ENCODE results near the gene C6orf120.
"Not testable (repeated sequence)": the region's sequence is repeated elsewhere in the genome, so short reads cannot be mapped to it uniquely, and the experiment has no call there.

Gene C6orf120

GRCh38 chr6:169685860-169686259, 16.1 kb upstream of the C6orf120 start:
- DNase-seq = peak; percentile 8

DNA sequence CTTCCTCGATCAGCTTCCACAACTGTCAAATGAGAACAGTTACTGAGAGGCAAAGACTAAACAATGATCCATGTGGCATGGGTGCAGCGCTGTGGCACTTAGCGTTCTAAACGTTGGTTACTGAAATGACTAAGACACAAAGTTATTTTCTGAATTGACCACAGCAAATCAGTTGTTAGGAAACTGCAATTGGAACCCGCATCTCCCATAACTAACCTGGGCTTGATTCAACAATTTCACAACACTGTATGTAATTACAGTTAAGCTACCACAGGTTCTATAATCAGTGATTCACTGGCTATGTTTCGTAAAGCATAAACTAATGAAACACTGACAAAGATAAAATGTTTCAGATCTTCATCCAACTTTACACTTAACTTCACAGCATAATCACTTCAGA, 12.6 kb upstream of the C6orf120 start:
- DNase-seq = no peak

DNA sequence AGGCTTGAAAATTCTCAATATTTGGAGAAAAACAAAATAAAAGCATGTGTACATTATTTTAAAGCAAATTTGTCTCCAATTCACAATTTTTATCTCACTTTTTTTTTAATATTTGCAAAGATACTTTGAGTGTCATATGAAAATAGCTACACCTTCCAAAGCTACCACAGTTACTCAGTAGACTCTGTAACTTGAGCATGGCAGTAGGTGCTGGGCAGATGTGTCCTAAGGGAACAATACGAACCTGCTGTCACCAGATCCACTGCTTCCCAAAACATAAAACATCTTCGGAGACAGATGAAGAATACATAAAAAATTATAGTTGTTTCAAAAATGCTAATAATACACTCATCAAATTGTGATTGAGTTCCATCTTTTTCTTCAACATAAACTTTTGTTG, 10.7 kb upstream of the C6orf120 start:
- DNase-seq = no peak

GRCh38 chr6:169692516-169692915, 9.4 kb upstream of the C6orf120 start:
- no peak for DNase-seq

DNA sequence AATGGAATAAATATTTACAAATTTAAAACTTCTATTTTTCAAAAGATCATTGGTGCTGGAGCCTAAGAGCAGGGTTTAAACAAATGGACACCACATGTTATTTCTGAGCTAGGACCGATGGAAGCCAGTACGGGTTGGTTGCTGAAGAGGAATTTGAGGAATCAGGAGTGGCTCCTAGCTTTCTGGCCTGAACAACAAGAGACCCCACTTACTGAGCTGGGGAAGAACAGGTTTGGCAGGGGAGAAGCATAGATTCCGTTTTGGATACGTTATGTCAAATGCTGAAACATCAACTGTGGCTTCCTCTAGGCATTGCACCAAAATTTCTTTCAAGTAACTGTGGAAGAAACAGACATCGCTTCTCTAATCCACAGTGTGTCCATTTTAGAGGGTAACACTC, 6.8 kb upstream of the C6orf120 start:
- no peak for DNase-seq

DNA sequence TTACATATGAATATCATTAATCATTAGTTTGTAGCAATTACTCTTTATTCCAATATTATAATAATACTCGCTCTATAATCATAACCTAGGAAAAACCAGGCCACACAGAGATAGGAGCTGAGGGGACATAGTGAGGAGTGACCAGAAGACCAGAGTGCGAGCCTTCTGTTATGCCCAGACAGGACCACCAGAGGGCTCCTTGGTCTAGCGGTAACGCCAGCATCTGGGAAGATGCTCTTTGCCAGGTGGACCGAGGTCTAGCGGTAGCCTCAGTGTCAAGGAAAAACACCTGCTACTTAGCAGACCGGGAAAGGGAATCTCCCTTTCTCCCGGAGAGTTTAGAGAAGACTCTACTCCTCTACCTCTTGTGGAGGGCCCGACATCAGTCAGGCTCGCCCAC, 4.8 kb upstream of the C6orf120 start:
- DNase-seq = not testable (repeated sequence)

DNA sequence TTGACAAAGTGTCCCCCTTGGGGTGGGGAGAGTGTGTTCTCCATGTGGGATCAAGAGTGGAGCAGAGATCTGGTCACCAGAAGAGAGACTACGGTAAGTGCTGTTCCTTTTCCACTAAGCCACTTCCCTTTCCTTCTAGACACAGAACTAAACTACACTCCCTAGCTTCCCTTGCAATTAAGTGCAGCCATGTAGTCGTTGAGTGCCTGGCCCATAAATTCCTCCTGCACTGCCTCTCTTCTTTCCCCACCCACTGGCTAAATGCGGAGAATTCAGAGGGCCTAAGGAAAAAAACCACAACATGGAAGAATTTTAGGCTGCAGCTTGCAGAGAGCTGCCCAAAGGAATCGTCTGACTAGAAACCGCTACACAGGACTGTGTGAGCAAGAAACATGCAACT, 1.6 kb upstream of the C6orf120 start:
- DNase-seq = no peak

DNA sequence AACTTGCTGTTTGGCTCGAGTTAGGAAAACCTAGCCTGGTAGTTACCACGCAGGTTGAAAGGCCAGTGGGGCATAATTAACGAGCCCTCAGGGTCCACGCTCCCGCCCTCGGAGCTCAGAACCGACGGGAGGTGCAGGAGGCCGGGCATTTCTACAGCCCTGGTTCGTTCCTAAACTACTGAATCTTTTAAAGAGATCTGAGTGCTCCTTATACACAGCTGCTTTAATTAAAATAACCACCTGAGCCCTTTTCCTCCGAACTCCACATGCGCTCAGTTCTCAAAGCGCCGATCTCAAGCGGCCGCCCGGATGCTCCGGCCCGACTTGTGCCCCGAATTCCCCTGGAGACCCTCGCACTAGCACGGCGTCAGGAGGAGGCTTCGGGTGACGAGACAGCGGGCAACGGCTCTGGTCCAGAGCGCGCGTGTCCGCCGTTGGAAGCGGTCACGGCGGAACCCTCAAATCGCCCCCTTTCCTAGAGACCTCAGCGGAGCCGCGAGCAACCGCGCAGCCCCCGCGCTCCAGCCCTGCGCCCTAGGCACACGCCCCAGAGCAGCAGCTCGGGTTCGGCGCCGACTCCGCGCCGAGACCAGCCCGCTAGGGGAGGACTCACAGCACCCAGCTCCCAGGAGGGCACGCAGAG, 494 bp upstream of the C6orf120 start:
- DNase-seq = no peak

GRCh38 chr6:169702840-169703246, 917 bp downstream of the C6orf120 start:
- DNase-seq = no peak

DNA sequence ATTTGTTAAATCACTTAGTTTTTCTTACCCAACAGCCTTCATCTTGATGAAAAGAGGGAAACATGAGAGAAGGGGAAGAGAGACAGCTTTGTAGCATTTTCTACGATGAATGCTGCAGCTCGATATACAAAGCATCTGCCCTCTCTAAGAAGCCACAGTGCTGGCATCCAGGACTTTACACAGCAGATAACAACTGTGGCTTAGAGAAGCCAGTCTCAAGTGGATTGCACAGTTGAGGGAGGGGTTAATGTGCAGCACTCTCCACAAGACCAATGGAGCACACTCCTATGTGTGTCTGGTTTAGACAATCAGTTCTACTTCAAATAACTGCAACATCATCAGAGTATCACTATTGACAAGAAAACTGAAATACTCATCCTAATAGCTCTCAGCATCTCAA, 5.8 kb downstream of the C6orf120 start:
- DNase-seq = no peak

- no peak for DNase-seq
Measured at GRCh38 chr6:169709293-169709692, 7.4 kb downstream of the C6orf120 start.

DNA sequence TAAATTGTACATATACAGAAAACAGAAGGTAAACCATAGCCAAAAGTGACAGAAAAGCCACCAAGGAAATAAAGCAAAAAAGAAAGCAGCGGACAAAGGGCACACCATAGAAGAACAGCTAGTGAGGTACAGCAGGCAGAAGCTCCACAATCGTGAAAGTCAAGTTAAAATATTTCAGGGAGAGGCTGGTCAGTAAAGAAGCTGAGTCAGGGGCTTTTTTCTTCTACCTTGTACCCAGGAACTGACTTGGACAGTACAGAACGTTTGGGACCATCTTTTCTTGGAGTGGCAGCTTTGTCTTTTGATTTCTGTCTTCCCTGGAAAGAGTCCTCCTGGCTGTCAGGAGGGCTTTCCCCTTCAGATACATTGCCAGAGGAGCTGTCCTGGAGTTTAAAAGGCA, 8.1 kb downstream of the C6orf120 start:
- DNase-seq = no peak

- no peak for DNase-seq
Measured at GRCh38 chr6:169714178-169714577, 12.3 kb downstream of the C6orf120 start.

DNA sequence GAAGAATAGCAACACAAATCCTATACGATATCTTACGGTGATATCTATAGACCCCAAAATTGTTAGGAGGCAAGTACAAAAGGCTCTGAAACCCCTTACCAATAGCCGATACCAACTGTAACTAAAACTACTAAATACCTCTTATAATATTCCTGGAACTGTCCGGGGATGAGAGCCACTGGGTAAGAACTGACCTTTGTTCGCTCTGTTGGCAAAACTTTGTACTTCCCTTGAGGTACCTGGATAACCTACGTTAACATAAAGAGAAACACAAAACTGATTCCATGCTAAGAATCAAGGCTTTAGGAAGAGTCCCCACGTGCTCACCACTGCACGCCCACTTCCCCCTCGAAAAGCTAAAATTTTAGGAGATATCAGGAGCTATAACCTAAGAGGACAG, 12.7 kb downstream of the C6orf120 start:
- no peak for DNase-seq

DNA sequence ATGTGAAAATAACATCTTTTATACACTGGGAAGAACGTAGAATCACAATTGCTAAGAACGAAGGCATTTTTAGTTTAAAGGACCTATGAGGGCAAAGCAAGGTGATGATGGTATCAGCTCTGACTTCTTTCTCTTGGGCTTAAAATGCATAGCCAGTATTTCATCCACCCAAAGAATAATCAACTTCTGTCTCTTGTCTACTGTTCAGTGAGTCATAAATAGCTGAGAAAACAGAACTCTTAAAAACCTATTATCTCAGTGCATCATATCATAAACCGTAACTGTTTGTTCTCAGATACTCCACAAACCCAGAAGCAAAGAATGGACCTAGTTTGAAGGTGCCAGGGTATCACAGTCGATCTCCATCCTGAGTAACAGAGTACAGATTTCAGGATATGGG, 17.2 kb downstream of the C6orf120 start:
- DNase-seq = no peak

GRCh38 chr6:169720207-169720855, 18.4 kb downstream of the C6orf120 start:
- DNase-seq = no peak

DNA sequence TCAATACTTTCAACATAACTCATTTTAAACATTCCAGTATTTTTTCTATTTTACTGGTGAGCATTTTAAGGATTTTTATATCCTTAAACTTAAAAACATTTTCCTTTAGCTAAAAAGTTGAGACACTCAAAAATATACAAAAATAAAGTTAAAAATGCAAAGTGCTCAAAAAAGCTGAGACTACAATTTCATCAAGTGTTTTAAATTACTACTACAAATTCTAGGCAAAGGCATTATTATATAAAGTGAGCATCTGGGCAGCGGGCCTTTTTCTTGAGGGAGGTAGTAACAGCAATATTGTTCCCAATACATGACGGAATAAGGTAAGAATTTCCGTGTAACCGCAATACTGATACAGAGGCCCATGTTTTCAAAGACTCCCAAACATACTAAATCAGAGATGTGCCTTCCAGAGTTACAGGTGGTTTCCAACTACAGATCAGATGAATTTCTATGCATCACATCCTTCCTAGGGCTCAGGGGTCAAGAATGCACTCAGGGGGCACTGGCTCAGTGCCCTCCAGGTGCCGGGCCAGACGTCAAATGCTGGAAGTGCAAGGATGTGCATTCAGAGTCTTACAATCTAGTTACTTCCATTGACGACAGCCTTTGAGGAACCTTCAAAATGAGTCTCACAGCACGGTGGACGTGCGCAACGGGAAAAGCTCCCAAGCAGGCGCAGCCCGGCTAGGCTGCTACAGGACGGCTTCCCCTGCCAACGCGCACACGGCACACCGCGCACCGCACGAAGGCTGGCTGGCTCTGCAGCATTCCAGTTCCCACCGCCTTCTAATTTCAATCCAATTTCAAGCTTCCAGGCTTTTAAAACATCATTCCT, 20.7 kb downstream of the C6orf120 start:
- DNase-seq = no peak

DNA sequence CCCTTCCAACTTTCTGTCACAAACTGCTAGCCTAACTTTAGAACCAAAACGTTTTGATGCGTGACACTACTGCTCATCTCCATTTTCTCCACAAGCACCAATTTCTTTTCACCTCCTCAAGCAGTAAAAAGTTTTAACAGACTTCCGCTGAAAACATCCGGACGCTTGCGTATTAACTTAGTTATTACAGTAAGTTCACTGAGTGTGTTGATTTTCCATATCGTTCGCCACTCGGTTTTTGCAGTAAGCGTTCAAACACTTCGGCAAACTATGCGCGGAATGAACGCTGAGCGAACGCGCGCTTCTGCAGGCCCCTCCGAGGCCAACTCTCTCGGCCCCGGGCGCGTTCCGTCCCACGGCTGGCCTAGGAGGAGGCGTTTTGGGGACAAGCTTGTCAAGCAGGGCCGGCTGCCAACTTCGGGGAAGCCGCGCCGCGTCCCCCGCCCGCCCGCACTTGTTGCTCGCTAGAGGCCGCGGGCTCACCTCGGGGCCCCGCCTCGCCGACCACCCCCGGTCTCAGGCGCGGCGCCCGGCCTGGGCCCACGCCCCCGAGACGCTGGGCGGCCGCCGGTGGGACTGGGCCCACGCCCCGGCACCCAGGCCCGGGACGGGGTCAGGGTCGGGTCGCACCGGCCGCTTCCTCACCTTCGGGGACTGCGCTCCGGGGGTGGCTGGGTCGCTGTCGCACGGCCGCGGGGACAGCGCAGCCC, 21.4 kb downstream of the C6orf120 start:
- DNase-seq = peak; percentile 87

- no peak for DNase-seq
Measured at GRCh38 chr6:169723991-169724493, 22.1 kb downstream of the C6orf120 start.

GRCh38 chr6:169724494-169725124, 22.7 kb downstream of the C6orf120 start, which contains the start of gene PHF10:
PHF10 (minus strand) TSS chr6:169724500; CDS start chr6:169723931, 569 bp downstream.
- DNase-seq = peak; percentile 93

DNA sequence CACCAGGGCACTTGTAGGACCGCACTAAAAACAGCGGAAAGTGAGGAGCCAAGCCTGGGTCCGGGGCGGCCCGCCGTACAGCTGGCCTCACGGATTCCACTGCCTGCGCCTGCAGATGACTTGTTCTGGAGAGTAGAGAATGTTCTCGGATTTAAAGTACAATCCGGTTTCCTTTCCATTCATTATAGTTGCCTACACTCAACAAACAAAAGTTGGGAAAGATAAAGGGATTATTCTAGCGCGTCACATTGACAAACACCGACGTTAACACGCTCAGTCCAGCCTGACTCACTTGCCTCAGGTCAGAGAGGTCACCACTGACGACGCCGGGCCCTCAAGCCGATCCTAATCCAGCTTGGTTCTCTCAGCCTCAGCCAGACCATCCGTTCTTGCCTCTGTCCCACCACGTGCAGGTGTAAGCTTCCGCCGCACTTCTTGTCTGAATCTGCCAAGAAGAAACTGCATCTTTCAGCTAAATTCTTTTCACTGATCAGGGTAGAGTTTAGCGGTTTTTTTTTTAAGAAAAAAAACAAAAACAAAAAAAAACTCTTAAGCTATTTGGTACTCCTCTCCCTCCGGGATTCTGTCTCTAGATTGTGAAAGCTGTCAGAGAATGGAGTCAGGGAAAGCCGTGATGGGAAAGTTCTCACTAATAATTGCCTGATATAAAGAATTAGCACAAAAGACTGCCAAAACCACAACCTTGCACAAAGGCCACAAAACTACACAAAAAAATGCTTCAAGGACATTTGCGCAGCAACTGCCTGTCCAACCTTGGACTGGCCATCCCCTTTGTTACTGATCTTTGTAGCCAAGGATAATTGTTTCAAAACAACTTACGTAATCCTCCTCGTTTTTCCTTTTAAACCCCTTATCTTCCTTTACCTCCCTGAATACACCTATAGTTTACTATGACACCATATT, 23.5 kb downstream of the C6orf120 start:
- peak; percentile 89 for DNase-seq
